Nephron progenitor cell (in vitro differentiated cells): ENCODE results near the gene FAM83B.

Experiments used
- DNase-seq: peaks from one replicate; pipeline ENCODE4 v3.0.0; 2021
- H3K27ac Mint-ChIP-seq: 2 replicates; pipeline ENCODE4 v1.8.0; 2021; ENCODE audit warnings: mild to moderate bottlenecking, moderate library complexity, mixed read lengths
- H3K27me3 Mint-ChIP-seq: 2 replicates; pipeline ENCODE4 v1.8.0; 2021; ENCODE audit warnings: mild to moderate bottlenecking, low read depth, mixed read lengths; ENCODE audit not compliant: poor library complexity
- H3K36me3 Mint-ChIP-seq: 2 replicates; pipeline ENCODE4 v1.8.0; 2021; ENCODE audit warnings: low read depth, mixed read lengths
- H3K4me1 Mint-ChIP-seq: 2 replicates; pipeline ENCODE4 v1.8.0; 2021; ENCODE audit warnings: mixed read lengths
- H3K4me3 Mint-ChIP-seq: 2 replicates; pipeline ENCODE4 v1.8.0; 2021; ENCODE audit warnings: mild to moderate bottlenecking, moderate library complexity, mixed read lengths
- H3K9me3 Mint-ChIP-seq: 2 replicates; pipeline ENCODE4 v1.8.0; 2021; ENCODE audit warnings: mild to moderate bottlenecking, moderate library complexity, mixed read lengths
- CTCF ChIP-seq: fragments of 200-600 bp; sonication (generic); IDR thresholded peaks from 2 replicates; pipeline ENCODE4 v1.5.0; 2021; ENCODE audit warnings: antibody characterized with exemption

FAM83B gene

GRCh38 chr6:54865091-54865631 lies 18.6 kb downstream of the FAM83B start:
- Mint-ChIP-seq H3K4me1 (no peaks in the 10 kb centered on the region), H3K36me3 (no peaks in the 10 kb centered on the region), H3K9me3 (no peaks in the 10 kb centered on the region), H3K27ac (no peak overlapping the region), H3K27me3 (peaks cover 6% of the 10 kb centered on the region), H3K4me3 (no peak overlapping the region)
- no peak for DNase-seq
- TF ChIP-seq CTCF, result no peak

GRCh38 chr6:54868556-54868955 lies 22.0 kb downstream of the FAM83B start:
- Mint-ChIP-seq H3K9me3 (no peaks in the 10 kb centered on the region), H3K36me3 (no peaks in the 10 kb centered on the region)
- no peak for TF ChIP-seq CTCF

GRCh38 chr6:54873599-54873998 lies 27.0 kb downstream of the FAM83B start:
- no peaks in the 10 kb centered on the region for H3K9me3 Mint-ChIP-seq
- H3K27ac Mint-ChIP-seq, result no peak overlapping the region
- H3K4me3 Mint-ChIP-seq, result no peak overlapping the region
- H3K27me3 Mint-ChIP-seq, result no peaks in the 10 kb centered on the region
- no peaks in the 10 kb centered on the region for H3K36me3 Mint-ChIP-seq
- H3K4me1 Mint-ChIP-seq, result no peaks in the 10 kb centered on the region
- no peak for DNase-seq
- no peak for TF ChIP-seq CTCF

More at GRCh38 chr6:54868556-54868955, 22.0 kb downstream of the FAM83B start:
- no peak for DNase-seq
- no peaks in the 10 kb centered on the region for H3K4me1 Mint-ChIP-seq
- no peaks in the 10 kb centered on the region for H3K27me3 Mint-ChIP-seq
- no peak overlapping the region for H3K4me3 Mint-ChIP-seq
- H3K27ac Mint-ChIP-seq, result no peak overlapping the region

GRCh38 chr6:54874349-54875048 lies 27.9 kb downstream of the FAM83B start:
- H3K4me3 Mint-ChIP-seq, result no peak overlapping the region
- H3K36me3 Mint-ChIP-seq, result no peaks in the 10 kb centered on the region
- no peak for DNase-seq
- no peaks in the 10 kb centered on the region for H3K9me3 Mint-ChIP-seq
- TF ChIP-seq CTCF, result no peak
- no peaks in the 10 kb centered on the region for H3K27me3 Mint-ChIP-seq
- H3K4me1 Mint-ChIP-seq, result no peaks in the 10 kb centered on the region
- no peak overlapping the region for H3K27ac Mint-ChIP-seq

GRCh38 chr6:54875539-54875938 lies 29.0 kb downstream of the FAM83B start:
- H3K4me1 Mint-ChIP-seq, result no peaks in the 10 kb centered on the region
- H3K27ac Mint-ChIP-seq, result no peak overlapping the region
- no peak overlapping the region for H3K4me3 Mint-ChIP-seq
- TF ChIP-seq CTCF, result no peak
- DNase-seq, result no peak
- H3K27me3 Mint-ChIP-seq, result no peaks in the 10 kb centered on the region
- no peaks in the 10 kb centered on the region for H3K36me3 Mint-ChIP-seq
- H3K9me3 Mint-ChIP-seq, result no peaks in the 10 kb centered on the region

- no peak overlapping the region for H3K27ac Mint-ChIP-seq
- H3K4me1 Mint-ChIP-seq, result no peaks in the 10 kb centered on the region
- DNase-seq, result no peak
- H3K4me3 Mint-ChIP-seq, result no peak overlapping the region
- H3K36me3 Mint-ChIP-seq, result no peaks in the 10 kb centered on the region
- no peak for TF ChIP-seq CTCF
- H3K27me3 Mint-ChIP-seq, result no peaks in the 10 kb centered on the region
- no peaks in the 10 kb centered on the region for H3K9me3 Mint-ChIP-seq
Observed at GRCh38 chr6:54876365-54876764, 29.8 kb downstream of the FAM83B start.
